Measurements from ENCODE around the gene MAP1LC3B2.

The MAP1LC3B2 gene

GRCh38 chr12:116538076-116538591 lies 21.0 kb upstream of the MAP1LC3B2 start:
- no peak for DNase-seq (ENCODE audit: low spot score)

DNA sequence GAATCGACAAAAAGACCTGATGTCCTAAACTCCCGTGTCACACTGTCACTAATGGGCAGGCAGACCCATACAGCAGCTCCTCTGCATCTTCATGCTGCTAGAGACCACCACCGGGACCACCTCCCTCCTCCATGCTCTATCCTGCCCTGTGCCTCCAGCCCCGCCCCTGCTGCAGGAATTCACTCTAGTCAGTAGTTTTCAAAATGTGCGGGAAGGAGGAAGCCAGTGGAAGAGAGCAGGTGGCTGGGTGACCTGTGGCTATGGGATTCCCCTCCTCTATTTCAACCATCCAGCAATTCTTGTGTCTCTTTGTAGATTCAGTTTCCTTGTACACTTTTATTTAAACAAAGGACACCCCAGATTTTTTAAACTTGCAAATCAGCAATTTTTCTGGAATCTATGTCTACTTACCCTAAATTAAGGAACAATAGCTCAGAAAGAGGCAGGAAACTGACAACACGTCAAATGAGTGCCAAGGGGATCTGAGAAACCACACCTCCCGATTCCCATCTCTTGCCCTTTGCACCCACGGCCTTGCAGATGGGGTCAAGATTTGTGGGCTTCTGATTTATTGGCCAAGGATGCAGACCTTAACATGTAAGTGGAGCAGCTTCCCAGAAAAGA lies 20.4 kb upstream of the MAP1LC3B2 start:
- no peak for DNase-seq (ENCODE audit: low spot score)

DNA sequence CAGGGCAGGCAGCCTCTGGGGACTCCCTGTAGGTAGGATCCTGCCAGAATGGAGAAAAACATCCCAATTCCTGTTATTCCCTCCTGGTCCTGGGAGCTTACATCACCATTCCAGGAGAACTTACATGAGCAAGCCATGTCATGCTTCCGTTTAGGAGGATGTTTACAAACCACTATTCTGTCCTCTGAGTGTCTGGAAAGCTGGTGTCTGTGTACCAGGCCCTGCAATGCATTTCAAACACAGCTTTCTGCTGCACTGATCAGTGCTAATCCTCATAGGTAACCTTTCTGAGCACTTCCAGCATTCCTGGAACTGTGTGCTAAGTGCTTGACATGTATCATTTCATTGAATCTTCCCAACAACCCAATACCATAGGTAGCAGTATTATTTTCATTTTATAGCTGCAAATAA lies 19.8 kb upstream of the MAP1LC3B2 start:
- DNase-seq (ENCODE audit: low spot score) = no peak

DNA sequence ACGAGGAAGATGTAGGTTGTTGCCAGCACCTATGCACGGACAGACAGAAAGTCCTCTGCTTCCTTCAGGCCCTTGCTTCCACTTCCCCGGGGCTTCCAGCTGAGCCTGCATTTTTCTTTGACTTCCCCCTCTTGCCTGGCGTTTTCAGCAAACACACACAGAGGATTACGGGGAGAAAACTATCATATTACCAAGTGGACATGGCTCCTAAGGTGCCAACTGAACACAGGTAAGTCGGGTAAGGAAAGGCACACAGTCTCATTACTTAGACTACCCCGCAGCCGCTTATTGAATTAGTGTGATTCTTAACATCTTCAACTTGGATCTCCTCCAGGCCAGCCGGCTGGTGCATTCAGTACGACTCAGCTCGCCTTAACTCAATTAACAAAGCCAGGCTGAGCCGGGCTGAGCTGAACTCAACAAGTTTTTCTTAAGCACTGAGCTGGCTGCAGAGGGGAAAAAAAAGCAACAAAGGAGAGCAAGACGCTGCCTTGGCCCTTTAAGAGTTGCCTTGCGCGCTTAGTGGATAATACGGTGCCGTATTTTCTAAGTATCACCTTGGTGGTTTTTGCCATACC lies 19.2 kb upstream of the MAP1LC3B2 start:
- DNase-seq (ENCODE audit: low spot score) = no peak

- no peak for DNase-seq (ENCODE audit: low spot score)
Measured at GRCh38 chr12:116540622-116541152, 18.5 kb upstream of the MAP1LC3B2 start.

GRCh38 chr12:116541547-116542344 lies 17.4 kb upstream of the MAP1LC3B2 start:
- no peak for DNase-seq (ENCODE audit: low spot score)

GRCh38 chr12:116542345-116542956 lies 16.7 kb upstream of the MAP1LC3B2 start:
- no peak for DNase-seq (ENCODE audit: low spot score)

GRCh38 chr12:116544656-116545055 lies 14.5 kb upstream of the MAP1LC3B2 start:
- no peak for DNase-seq (ENCODE audit: low spot score)

GRCh38 chr12:116545144-116545543 lies 14.0 kb upstream of the MAP1LC3B2 start:
- no peak for DNase-seq (ENCODE audit: low spot score)

DNA sequence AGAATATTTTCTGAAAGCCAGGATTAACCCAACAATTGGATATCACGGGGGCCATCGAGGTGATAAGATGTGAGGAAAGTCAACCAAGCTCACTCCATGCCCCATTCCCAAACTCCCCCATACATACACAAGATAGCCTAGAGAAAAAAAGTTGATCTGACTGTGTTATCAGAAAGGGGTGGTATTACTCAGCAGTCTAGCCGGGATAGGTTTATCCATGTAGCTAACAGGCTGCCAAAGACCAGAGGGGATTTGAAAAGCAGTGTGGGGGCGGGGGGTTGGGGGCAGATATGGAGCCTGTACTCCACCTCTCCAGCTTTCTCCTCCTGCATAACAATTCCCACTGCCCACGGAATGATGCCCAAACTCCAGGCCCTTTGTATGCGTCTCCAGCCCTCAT lies 13.2 kb upstream of the MAP1LC3B2 start:
- no peak for DNase-seq (ENCODE audit: low spot score)

DNA sequence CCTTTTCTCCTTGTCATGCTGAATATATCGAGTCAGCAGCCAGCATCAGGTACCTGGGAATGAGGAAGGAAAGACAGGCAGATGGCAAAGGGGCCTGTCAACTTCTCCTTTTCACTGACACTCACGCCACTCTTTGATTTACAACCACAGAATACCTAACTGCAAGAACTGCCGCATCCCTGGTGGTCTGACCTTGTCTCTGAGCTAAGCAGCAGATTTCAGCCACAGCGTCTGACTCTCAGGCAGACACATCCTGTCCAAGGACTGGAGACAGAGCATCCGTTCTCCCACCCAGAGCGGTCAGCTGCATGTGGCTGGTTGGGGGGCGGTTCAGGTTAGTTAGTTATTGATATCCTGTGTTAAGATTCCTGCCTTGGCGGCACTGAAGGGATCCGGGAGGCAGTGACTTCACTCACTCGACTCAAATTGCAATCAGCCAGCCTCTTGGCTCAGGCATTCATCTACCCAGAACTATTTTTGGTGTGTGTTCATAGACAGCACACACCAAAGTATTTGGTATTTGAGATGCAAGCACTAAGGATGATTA lies 11.2 kb upstream of the MAP1LC3B2 start:
- DNase-seq (ENCODE audit: low spot score) = no peak

GRCh38 chr12:116549993-116550392 lies 9.2 kb upstream of the MAP1LC3B2 start:
- no peak for DNase-seq (ENCODE audit: low spot score)

DNA sequence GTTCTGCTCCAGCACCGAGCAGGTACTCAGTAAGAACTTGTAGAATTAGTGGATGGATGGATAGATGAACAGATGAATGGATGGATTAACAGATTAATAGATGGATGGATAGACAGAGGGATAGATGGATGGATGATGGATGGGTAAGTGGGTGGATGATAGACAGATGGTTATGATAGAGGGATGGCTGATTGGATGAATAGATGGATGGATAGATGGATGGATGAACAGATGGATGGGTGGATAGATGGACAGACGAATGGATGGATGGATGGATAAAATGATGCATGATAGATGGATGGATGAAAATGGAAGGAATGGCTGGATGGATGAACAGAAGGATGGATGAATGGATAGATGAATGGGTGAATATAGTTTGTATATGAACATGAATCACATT lies 8.0 kb upstream of the MAP1LC3B2 start:
- DNase-seq (ENCODE audit: low spot score) = no peak

DNA sequence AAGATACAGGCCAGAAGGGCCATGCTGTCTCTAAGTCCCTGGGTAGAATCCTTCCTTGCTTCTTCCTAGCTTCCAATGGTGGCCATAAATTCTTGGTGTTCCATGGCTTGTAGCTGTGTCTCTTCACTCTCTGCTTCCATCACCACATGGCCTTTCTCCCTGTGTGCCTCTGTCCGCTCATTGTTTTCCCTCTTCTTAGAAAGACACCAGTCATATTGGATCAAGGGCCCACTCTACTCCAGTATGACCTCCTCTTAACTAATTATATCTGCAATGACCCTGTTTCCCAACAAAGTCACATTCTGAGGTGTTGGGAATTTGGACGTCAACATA lies 7.6 kb upstream of the MAP1LC3B2 start:
- no peak for DNase-seq (ENCODE audit: low spot score)

DNA sequence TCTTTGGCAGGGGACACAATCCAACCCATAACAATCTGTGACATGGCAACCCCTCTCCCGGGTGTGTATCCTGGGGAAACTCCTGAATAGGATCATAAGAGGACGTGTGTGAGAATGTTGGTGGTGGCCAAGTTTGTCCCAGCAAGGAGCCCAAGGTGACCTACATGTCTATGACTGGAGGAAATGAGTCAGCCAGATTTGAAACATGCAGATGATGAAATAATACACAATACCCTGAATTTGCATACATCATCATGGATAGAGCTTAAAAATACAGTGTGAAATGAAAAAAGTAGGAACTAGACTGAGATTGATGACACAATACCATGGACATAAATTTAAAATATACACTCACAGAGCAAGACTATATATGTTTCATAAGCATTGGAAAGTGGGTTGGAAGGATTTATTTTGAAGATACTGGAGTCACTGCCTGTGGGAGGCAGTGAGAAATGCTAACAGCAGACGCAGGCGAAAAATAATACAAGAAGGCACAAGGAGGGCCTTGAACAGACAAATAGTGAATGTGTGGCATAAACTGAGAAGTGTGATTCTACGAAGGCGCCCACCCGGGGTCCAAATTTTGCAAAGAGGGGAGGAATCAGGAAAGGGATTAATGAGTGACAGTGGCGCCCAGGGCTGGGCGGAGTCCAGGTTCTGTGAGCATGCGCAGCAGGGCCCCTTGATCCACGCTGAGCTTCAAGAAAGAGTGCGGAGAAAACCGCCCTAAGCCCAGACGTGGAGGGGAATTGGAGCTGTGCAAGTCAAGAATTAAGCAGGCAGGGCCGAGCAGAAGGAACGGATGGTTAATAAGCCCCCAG lies 7.0 kb upstream of the MAP1LC3B2 start:
- DNase-seq (ENCODE audit: low spot score) = no peak

DNA sequence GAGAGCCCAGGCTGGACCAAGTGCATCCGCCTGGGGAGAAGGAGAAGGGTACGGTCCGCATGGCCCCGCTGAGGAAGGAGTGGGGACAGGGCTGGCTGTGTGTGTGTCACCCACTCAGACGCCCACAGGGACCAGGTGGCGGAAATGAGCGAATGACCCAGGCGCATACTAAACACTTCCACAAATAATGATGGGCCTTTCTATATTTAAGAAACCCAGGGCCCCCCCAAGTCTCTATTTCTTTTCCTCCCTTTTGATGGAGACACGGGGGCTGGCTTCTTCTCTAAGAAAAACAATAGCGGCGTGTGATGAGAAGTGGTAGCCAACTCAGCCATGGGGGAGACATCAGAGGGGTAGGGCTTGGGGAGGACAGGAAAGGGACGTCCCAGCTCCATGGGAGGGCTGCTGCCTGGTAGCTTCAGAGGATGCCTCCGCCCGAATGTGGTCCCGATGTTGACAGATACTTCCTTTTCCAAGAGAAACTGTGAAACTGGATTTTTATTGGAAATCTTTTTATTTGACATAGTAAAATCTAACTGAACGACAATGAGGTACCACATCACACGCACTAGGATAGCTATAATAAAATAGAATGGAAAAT lies 6.3 kb upstream of the MAP1LC3B2 start:
- DNase-seq (ENCODE audit: low spot score) = no peak

DNA sequence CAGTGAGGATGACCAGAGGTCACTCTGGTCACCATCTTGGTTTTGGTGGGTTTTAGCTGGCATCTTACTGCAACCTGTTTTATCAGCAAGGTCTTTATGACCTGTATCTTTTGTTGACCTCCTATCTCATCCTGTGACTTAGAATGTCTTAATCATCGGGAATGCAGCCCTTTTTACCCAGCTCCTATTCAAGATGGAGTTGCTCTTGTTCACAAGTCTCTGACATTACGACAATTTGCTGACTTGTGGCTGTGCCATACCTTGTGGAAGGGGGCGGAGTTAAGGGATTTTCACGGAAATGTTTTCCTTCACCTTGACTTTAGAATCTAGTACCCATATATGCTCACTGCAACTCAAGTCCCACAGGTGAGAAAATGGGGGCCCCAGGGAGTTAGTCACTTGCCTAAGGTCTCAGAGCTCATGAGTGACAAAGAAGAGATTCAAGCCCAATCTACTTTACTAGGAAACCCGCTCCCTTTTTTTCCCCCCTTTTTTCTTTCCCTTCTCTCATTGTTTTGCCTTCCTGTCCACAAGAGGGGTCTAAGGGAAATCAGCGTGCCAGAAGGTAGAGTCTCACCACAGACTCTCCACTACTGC lies 2.7 kb upstream of the MAP1LC3B2 start:
- no peak for DNase-seq (ENCODE audit: low spot score)

GRCh38 chr12:116556964-116557698 lies 2.0 kb upstream of the MAP1LC3B2 start:
- DNase-seq (ENCODE audit: low spot score) = no peak

DNA sequence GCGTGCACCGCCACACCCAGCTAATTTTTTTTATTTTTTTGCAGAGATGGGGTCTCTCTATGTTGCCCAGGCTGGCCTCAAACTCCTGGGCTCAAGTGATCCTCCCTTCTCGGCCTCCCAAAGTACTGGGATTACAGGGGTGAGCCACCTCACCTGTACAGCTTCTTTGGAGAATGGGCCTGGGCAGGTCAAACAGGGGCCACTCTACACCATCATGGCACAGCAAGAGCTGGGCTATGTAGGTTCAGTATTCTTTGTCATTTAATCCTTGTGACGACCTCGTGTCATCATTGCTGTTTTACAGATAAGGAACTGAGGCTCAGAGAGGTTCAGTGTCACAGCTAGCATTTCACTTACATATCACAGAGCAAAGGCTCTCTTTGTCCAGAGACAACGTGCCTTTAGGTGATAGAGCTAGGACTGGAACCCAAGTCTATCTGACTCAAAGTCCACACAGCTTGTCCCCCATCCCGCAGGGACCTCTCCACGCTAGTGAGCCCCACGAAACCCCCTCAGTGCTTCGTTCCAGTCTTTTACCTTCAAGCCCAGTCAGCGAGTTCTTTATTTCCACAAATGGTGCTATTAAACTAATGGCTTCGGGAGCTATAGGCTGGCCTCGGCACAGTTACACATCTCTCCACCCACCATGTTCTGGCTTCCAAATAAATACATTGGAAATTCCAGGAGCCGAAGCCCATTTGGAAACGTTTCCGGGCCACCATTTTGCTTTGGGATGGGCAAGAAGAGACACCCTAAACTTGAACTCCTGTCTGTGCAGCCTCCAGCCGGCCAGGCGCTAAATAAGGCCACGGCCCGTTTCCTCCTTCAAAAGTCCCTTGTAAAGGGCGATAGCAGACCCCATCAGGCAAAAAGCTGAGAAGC lies 660 bp upstream of the MAP1LC3B2 start:
- peak; percentile 57 for DNase-seq (ENCODE audit: low spot score)
